NCI-H2196 (cell line): ENCODE results near the gene LRRC3C.
"Not testable (repeated sequence)": the region's sequence is repeated elsewhere in the genome, so short reads cannot be mapped to it uniquely, and the experiment has no call there.

ENCODE experiments used
- DNase-seq: peaks from one replicate; lab custom pipeline; 2025; ENCODE audit not compliant: unreplicated experiment; lab: John Stamatoyannopoulos, UW

The LRRC3C gene

DNA sequence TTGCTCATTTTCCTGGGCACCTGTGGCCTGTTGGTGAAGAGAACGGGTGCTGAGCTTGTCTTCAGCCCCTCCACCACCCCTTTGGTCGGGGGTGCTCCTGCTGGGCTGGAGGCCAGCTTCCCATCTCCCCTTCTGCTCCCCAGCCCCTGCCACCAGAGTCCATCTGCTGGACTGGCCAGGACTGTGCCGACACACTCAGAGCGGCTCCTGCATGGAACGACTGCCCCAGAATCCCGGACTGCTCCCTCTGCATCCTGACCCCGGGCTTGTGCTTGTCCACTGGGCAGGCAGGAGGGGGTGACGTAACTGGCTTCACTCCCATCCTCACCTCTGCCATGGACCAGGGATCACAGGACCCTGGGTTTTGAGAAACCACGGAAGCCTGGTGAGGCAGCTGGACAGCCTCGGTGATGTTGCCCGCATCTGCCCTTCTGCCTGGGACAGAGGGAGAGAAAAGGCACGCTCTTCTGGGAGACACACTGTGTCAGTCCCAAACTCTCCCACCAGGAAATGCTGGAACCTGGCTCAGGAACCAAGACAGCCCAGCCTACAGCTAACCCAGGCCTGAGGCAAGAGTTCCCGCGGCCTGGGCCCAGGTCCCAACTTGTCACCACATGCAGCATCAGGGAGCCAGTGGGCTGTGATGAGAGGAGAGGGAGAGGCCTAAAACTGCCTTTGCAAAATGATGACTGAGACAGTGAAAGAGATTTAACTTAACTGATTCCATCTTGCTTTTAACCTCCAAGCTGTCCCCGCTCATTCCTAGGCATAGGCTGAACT lies 19.2 kb downstream of the LRRC3C start:
- DNase-seq, result no peak

DNA sequence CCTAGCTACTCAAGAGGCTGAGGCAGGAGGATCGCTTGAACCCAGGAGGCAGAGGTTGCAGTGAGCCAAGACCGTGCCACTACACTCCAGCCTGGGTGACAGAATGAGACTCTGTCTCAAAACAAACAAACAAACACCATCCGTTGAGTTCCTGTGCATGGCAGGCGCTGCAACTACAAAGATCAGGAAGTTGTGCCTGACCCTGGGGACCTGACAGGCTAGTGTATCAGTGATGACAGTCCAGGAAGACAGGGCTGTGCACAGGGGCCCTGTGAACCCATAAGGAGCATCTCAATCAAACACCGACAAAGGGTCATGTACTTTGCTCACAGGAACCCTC lies 20.9 kb downstream of the LRRC3C start:
- not testable (repeated sequence) for DNase-seq

DNA sequence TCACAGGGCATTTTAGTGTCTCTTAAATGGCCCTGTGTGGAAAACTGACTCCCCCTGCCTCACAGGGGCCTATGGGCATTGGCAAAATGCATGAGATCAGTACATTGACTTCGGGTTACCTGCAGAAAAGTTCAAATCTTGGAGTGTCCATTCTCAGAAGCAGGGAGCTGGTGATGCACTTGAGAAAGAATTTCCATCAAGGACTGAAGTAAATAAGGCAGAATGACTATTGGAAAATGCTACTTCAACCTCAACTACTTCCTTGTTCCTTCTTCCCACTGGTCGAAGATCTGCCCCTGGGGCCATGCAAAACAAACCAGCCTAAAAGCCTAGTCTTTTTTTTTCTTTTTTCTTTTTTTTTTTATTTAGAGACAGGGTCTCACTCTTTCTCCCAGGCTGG lies 21.5 kb downstream of the LRRC3C start:
- no peak for DNase-seq

DNA sequence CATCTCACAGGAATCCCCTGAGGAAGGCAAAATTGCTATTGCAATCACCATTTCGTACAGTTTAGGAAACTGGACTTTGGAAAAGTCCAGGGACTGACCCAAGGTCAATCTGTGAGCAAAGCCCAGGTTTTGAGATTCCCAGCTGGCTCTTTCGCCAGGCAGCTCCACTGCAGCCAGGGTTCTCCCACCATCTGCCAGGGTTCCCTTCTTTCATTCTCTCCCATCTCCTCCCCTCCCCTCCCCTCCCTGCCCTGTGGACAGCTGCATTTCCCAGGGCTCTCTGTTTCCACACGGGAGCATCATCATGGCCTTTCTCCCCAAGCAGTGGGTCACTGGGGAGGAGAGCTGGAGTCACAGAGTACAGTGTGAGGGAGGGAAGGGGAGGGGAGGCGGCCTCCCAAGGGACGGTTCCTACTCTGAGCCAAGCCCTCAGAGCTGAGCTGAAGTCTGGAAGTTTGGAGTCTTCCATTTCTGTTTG lies 23.4 kb downstream of the LRRC3C start:
- no peak for DNase-seq

DNA sequence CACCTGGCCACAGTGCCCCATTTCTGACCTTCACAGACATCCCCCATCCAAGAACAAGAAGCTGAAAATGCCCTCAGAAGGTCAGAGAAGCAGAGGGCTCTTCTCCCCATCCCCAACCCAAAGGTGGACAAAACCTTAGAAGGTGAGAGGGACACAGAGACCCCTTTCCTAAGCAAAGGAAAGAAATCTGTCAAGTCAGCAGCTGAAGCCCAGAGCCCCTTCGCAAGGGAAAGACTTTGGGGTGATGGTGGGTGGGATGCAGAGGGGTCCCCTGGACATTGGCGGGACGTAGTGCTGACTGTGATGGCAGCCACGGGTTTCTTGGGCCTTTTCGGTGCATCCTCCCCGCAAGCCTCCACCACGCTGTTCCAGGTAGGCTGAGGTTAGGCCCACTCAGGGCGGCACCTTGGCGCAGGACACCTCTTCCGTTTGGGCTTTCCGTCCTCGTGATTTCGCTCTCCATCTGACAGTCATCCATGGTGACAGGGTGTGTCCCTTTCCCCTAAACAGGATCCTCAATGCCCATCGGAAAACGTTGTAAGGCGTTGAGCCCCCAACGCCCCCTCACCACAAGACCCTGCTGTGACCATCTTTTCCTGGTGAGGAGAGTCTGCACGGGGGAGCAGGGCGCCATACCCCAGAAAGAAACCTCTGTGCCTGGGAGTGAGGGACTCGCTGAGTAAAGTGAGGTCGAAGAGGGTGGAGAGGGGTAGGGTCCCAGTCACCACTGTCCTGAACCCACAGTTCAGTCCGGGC lies 24.6 kb downstream of the LRRC3C start:
- DNase-seq, result no peak

DNA sequence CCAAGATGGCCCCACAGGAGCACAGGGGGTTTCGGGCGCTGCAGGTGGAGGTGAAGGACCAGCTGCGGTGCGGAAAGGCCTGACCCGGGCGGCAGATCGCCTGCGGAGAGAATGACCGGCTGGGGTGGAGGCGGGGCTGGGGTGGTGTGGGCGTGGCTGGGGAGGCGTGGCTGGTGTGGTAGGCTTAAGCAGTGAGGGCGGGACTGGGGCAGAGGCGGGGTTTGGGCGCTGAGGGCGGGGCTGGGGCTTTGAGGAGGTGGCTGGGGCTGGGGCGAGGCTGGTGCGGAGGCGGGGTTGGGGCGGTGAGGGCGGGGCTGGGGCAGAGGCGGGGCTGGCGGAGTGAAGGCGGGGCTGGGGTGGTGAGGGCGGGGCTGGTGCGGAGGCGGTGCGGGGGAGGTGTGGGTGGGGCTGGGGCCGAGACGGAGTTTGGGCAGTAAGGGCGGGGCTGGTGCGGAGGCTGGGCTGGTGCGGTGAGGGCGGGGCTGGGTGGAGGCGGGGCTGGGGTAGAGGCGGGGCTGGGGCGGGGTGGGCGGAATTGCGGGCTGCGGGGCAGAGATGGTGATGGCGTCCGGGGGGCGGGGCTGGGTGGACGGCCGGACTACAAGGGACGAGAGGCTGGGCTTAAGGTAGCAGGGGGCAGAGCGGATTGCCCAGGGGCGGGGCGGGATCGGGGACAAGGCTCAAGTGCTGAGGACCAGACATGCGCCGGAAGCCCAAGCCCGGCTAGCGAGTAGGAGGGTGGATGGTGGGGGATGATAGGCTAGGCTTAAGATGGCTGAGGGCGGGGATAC lies 25.3 kb downstream of the LRRC3C start:
- peak; percentile 84 for DNase-seq

DNA sequence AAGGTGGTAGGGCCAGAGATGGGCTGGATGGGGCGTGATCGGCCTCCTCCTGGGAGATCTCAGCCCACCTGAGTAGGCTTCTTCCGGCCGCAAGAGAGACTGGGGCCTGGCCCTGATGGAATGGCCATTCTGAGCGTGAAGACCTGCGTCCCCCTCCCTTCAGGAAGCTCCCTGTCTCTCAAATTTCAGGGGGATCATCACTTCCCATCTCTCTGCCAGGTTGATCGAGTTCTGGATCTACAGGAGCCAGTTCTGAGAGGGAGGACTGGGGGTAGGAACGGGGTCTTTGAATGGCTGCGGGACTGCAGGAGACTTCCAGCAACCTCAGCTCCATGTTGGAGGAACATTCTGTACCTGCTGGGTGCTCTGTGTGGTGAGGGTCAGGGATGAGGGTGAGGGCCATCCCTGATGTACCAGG lies 25.9 kb downstream of the LRRC3C start:
- no peak for DNase-seq

DNA sequence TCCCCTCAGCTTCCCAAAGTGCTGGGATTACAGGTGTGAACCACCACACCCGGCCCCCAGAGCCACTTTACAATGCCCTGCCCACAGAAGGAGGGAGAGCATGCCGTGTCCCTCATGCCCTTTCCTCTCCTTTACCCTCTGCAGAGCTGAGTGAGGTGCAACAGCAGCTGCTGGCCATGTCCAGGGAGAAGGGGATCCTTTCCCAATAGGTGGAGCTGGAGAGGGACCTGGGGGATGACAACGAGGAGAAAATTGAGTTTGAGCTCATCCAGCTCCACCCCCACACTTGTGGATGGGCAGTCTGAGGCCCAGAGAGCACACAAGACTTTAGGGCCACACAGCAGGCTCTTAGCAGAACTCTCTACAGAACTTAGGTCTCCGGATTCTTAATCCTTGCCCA lies 27.3 kb downstream of the LRRC3C start:
- DNase-seq, result no peak

DNA sequence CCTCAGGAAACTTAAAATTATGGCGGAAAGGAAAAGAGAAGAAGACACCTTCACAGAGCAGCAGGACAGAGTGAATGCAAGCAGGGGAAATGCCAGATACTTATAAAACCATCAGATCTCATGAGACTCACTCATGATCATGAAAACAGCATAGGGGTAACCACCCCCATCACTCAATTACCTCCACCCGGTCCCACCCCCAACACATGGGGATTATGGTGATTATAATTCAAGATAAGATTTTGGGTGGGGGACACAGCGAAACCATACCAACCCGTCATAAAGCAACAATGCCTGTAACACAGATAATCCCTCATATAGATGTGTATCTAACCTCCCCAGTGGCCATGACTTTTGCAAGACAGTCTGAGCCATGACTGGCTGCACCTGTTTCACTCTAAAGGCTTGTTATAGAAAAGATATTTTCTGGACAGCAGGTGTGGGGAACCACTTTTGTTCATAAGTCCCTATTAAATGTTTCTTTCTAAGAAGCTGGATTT lies 28.2 kb downstream of the LRRC3C start:
- no peak for DNase-seq

DNA sequence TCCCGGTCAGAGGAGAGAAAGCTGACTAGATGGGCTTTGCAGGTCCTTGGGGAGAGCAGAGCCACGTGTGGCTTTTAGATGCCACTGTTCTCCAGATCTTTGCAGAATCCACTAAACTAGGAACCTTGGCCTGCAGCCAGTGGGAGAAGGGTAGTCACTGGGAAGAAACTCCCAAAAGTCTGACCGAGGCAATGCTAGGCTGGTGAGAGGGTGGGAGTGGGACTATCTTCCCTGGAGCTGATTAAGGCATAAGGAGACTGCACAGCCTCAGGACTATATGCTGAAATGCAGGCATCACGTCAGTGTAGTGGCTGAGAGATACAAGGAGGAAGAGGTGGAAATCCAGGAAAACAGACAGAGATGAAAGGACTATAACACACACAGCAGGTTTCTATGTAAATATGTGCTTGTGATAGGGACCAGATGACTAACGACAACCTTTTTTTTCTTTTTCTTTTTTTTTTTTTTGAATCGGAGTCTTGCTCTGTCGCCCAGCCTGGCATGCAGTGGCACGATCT lies 33.1 kb downstream of the LRRC3C start:
- DNase-seq, result no peak

DNA sequence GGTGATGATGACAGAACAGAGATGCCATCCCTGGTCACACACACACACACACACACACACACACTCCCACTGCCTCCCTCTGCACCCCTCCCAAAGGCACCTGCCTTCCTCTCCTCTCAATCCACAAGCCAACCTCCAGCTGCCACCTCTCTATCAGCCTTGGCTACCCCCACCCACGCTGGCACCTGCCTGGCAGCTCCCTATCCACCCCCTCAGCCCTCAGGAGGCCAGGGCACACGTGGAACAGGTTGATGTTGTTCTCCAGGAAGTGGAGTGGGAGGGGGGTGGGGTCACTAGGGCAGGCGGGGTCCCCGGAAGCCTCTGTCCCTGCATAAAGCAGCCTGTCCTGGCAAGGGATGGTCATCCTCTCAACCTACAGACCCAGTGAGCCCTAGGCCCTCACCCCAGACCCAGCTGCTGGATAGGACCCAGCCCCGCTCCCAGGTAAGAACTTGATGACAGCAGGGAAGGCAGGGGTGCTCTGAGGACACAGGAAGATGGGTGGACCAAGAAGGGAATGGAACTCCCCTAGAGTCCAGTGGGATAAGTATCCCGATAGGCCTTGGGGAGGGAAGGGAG lies 35.2 kb downstream of the LRRC3C start, which contains the start of gene GSDMA:
Gene GSDMA, plus strand, starts transcription at position 363 of the 579 bp plus-strand sequence. CDS start 2,684 bp downstream, outside the sequence.
- peak; percentile 16 for DNase-seq

DNA sequence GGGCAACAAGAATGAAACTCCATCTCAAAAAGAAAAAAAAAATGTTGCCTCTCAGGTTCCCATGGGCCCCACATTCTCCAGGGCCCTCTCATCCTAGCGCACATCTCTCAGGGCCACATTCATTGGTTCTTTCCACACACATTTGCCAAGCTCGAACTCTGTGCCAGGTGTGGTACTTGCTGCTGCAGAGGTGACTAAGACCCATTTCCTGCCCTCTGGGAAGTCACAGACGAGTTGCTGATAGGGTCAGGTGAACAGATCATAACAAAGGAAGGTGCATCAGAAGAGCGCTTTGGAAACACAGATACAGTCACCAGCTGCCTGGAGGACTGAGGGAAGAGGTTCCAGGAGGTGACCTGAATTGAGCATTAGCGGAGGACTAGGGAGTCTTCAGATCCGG lies 36.3 kb downstream of the LRRC3C start:
- DNase-seq, result peak; percentile 11

DNA sequence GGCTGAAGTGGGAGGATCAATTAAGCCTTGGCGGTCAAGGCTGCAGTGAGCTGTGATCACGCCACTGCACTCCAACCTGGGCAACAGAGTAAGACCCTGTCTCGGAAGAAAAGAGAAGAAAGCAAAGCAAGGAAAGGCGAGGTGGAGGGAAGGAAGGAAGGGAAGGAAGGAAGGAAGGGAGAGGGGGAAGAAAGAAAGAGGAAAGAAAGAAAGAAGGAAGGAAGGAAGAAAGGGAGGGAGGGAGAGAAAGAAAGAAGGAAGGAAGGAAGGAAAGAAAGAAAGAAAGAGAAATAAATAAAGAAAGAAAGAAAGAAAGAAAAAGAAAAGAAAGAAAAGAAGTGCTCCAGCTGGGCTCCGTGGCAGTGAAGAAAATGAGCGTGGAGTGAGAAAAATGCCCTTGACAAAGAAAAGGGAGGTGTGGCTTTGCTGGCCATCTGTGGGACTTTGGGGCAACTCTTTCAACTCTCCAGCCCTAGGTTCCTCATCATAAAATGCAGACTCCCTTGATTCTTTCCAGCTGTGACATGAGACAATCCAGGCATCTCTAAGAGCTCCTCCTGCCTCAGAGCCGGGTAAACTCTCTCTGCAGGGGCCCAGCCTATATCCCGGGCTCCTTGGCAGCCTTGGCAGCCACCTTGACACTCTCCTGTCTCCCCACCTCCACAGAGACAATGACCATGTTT lies 37.6 kb downstream of the LRRC3C start:
- DNase-seq, result no peak

DNA sequence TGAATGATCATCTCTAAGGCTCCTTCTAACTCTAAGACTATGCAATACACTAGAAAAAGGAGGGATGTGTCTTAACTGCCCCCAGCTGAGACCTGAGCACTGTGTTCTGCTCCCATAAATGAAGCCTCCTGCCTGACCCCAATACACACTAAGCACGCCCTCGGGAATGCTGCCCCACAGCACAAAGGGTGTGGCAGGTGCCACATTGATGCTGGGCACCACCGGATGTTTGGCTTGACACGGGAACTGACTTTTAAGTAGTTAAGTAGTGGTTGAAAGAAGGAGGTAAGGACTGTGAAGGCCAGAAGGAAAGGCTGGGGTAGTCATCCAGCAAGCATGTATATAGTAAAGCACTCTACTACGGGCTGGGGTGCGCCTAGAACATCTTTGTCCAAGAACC lies 39.2 kb downstream of the LRRC3C start:
- no peak for DNase-seq

DNA sequence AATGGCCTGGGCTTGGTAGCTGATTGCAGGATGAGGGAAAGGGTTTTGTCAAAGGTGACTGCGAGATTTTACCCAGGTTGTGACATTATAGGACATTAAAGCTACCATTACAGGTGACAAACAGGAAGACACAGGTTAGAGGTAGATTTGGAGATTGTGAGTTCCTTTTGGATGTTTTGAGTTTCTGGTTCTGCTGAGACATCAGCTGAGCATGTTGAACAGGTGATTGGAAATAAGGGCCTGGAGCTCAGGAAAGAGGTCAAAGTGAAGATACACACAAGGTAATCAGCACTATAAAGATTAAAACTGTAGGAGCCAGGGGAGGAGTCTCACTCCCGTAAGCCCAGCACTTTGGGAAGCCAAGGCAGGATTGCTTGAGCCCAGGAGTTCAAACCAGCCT lies 41.2 kb downstream of the LRRC3C start:
- no peak for DNase-seq

DNA sequence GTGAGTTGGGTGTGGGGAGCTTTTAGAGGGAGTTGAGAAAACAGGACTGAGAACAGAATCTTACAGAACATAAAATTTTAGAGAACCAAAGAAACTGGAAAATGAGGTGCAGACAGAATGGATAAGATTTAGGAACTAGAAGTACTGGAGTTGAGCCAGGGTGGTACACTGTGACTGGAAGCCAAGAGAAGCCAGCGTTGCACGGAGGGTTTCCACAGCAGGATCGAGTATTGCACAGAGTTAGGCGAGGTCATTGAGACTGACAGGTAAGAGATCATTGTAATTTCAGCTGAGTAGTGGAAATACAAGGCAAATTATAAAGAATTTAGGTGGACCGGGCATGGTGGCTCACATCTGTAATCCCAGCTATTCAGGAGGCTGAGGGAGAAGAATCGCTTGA lies 41.8 kb downstream of the LRRC3C start:
- no peak for DNase-seq

DNA sequence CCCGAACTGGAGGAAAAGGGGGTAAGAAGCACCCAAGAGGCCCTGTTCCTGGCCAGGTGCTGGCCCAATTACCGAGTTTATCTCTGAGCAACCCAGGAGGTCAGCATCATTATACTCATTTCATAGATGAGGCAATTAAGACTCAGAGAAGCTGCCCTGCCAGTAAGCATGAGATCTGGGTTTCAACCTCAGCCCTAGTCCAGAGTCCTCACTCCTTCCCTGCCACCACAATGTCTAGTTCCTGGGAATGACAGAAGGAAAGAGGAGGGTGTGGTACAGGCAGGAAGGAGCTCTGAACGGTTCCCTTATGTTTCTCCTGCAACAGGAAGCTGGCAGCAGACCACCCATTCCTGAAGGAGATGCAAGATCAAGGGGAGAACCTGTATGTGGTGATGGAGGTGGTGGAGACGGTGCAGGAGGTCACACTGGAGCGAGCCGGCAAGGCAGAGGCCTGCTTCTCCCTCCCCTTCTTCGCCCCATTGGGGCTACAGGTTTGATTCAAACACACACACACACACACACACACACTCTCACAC lies 42.7 kb downstream of the LRRC3C start:
- DNase-seq, result no peak

DNA sequence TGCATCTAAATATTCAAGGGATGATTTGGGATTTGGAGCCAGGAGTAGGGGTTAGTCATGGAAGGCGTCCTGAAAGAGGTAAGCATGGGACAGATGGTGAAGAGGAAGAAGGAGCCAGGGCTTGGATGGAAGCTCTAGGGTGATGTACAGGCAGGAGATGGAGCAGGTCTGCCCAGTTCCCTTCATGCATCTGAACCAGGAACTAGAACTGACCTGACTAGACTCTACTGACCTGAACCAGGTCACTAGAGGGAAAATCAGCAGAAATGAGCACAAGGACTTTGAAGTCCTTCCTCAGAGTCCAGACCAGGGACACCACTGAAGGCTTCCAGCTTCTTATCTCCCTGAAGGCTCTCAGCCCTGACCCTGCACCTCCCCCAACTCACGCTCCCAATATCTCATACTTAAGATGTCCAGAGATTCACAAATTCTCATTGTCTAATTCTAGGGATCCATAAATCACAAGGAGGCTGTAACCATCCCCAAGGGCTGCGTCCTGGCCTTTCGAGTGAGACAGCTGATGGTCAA lies 43.6 kb downstream of the LRRC3C start:
- DNase-seq, result no peak

DNA sequence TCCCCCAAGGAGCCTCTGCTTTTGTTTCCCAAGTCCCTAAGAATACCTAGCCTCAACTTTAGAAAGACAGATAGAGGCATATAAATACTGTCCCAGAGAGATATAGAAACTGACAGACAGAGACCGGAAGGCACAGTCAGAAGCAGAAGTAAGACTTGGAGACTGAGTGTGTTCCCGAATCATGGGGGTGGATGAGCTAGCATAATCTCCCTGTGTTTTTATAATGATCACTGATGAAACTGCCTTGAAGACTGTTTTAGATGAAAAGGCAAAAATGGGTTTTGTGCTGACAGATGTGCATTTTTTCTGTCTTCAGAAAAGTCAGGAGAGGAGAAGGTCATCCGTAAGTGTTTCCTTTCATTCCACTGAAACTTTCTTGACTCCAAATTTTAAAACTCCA lies 44.7 kb downstream of the LRRC3C start:
- DNase-seq, result no peak

DNA sequence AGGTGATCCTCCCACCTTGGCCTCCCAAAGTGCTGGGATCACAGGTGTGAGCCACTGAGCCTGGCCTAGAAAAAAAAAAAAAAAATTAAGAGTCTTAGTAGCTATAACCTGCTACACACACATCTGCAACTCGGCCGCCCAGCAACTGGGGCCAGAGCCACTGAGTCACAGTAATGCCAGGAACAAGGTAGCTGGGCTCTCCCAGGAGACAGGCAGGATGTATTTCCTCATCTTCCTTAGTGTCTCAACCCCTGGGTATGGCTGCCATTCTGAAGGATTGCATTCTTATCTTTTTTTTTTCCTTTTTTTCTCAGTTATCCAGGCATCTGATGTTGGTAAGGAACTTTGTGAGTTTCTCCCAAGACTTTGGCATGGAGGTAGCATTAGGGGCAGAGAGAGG lies 46.0 kb downstream of the LRRC3C start:
- DNase-seq, result no peak
